Coronary artery (tissue), 2 donors: Measurements from ENCODE around the gene FAM241B.

Experiments
- DNase-seq: peaks from one replicate; pipeline ENCODE4 v3.0.0-alpha.2; 2017; ENCODE audit warnings: low spot score
- H3K27ac ChIP-seq, 2 donors: fragments of 200-600 bp; sonication (generic); one replicate each; pipeline ENCODE4 v1.5.1; 2016 to 2019
- H3K4me3 ChIP-seq: fragments of 200-600 bp; sonication (generic); 2 replicates; pipeline ENCODE4 v1.5.1; 2016; ENCODE audit warnings: mild to moderate bottlenecking, moderate library complexity
- CTCF ChIP-seq: fragments of 200-600 bp; sonication (generic); IDR thresholded peaks from one replicate; pipeline ENCODE4 v1.5.1; 2019; ENCODE audit warnings: antibody characterized with exemption

FAM241B gene

GRCh38 chr10:69626826-69627225 lies 3.2 kb upstream of the FAM241B start:
- no peak for DNase-seq
- H3K4me3 ChIP-seq: no peak overlapping the region
- TF ChIP-seq CTCF: no peak

GRCh38 chr10:69628891-69629290 lies 1.2 kb upstream of the FAM241B start:
- DNase-seq: no peak
- no peak for TF ChIP-seq CTCF
- H3K4me3 ChIP-seq: no peak overlapping the region
- H3K27ac ChIP-seq: no peak overlapping the region

More at GRCh38 chr10:69626826-69627225, 3.2 kb upstream of the FAM241B start:
- H3K27ac ChIP-seq: no peak overlapping the region

- peak; percentile 66 for DNase-seq
- no peak for TF ChIP-seq CTCF
- H3K4me3 ChIP-seq: peak overlapping the region; percentile 90
- no peak overlapping the region for H3K27ac ChIP-seq
Observed at GRCh38 chr10:69629519-69629896, 539 bp upstream of the FAM241B start.

GRCh38 chr10:69630651-69631400 lies 779 bp downstream of the FAM241B start:
- DNase-seq: peak; percentile 66
- no peak for TF ChIP-seq CTCF
- Histone ChIP-seq H3K4me3 (peak overlapping the region; percentile 90), H3K27ac (peak overlapping the region; percentile 60)

GRCh38 chr10:69631566-69631965 lies 1.5 kb downstream of the FAM241B start:
- Histone ChIP-seq H3K4me3 (no peak overlapping the region), H3K27ac (no peak overlapping the region)
- TF ChIP-seq CTCF: no peak
- DNase-seq: peak; percentile 64

- Histone ChIP-seq H3K27ac (no peak overlapping the region), H3K4me3 (no peak overlapping the region)
- DNase-seq: peak; percentile 70
- no peak for TF ChIP-seq CTCF
Observed at GRCh38 chr10:69632516-69633199, 2.6 kb downstream of the FAM241B start.
